ENCODE measurements around the gene MYO1D.
"Not testable (repeated sequence)": the region's sequence is repeated elsewhere in the genome, so short reads cannot be mapped to it uniquely, and the experiment has no call there.

Gene MYO1D

DNA sequence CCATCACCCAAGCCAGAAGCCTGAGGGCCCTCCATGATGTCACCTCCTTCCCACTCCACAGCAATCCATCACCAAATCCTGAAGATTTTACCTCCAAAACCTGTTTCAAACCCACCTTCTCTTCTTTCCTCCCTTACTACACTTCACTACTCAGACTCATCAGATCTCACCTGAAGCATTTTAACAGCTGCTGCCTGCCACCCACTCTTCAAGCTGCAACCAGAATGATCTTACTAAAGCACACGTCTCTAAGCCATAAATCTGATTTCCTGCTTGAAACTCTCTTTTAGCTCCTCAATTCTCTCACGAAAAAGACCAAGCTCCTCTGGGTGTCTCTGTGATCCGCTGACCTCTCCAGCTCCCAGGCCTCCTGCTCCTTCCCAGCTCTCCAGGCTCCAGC lies 343.6 kb downstream of the MYO1D start:
- Histone ChIP-seq H3K9me3 (no peaks in the 10 kb centered on the region), H3K4me1 (peaks cover 0 to 6% (median 3%) of the 10 kb centered on the region in 4 donors), H3K27me3 (no peaks in the 10 kb centered on the region), H3K36me3 (peaks cover 5 to 25% (median 15%) of the 10 kb centered on the region in 3 donors), H3K27ac (no peak overlapping the region), H3K4me3 (no peak overlapping the region)
- TF ChIP-seq, protein P1, sequence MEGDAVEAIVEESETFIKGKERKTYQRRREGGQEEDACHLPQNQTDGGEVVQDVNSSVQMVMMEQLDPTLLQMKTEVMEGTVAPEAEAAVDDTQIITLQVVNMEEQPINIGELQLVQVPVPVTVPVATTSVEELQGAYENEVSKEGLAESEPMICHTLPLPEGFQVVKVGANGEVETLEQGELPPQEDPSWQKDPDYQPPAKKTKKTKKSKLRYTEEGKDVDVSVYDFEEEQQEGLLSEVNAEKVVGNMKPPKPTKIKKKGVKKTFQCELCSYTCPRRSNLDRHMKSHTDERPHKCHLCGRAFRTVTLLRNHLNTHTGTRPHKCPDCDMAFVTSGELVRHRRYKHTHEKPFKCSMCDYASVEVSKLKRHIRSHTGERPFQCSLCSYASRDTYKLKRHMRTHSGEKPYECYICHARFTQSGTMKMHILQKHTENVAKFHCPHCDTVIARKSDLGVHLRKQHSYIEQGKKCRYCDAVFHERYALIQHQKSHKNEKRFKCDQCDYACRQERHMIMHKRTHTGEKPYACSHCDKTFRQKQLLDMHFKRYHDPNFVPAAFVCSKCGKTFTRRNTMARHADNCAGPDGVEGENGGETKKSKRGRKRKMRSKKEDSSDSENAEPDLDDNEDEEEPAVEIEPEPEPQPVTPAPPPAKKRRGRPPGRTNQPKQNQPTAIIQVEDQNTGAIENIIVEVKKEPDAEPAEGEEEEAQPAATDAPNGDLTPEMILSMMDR (IDR thresholded peaks at IDR 0.05) = no peak
- DNase-seq = no peak
- intact Hi-C loops (cut with DNase I; ENCODE audit: low total_unique reads) = no loop called here

DNA sequence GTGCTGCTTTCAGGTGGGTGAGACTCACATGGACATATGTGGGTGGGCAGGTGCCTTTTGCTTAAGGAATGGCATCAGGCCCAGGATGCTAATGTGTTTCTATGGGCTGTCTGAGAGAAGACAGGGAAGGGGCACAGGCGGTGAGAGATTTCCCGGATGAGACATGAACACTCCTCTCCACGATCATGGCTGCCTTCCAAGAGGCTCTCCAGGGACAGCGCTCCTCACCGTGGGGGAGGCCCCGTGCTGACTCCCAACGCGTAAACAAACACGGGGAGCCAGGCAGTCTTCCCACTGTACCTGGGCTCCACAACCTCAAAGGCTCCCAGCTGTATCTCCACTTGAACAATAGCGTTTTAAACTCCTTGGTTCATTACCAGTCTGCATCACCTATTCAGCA lies 347.3 kb downstream of the MYO1D start:
- Histone ChIP-seq H3K4me1 (peaks cover 0 to 9% (median 0%) of the 10 kb centered on the region in 4 donors), H3K27ac (no peak overlapping the region), H3K4me3 (no peak overlapping the region), H3K9me3 (no peaks in the 10 kb centered on the region), H3K27me3 (no peaks in the 10 kb centered on the region), H3K36me3 (peaks cover 5 to 36% (median 20%) of the 10 kb centered on the region in 3 donors)
- no peak for DNase-seq
- TF ChIP-seq, protein P1 (IDR thresholded peaks at IDR 0.05) = no peak
- intact Hi-C loops (cut with DNase I; ENCODE audit: low total_unique reads) = no loop called here

DNA sequence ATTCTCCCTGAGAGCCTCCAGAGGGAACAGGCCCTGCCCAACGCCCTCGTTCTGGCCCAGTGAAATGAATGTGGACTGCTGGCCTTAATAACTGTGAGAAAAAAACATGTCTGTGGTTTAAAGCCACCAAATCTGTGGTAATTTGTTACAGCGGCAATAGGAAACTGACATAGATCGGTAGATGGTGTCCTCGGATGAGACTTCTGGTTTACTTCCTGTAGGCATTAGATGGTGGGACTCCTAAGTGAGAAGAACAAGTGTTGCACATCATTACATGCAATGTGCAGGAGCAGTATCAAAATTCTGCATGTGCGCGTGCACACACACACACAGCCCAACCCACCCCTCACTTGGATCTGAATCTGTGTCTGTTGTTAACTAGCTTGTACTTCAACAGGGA lies 348.1 kb downstream of the MYO1D start:
- intact Hi-C loops (cut with DNase I; ENCODE audit: low total_unique reads) = no loop called here
- no peaks in the 10 kb centered on the region for H3K27me3 ChIP-seq
- H3K4me1 ChIP-seq = peaks cover 0 to 9% (median 0%) of the 10 kb centered on the region in 4 donors
- no peak for DNase-seq
- TF ChIP-seq, protein P1 (IDR thresholded peaks at IDR 0.05) = no peak
- no peak overlapping the region for H3K4me3 ChIP-seq
- H3K27ac ChIP-seq = no peak overlapping the region
- peaks cover 5 to 36% (median 20%) of the 10 kb centered on the region in 3 donors for H3K36me3 ChIP-seq
- no peaks in the 10 kb centered on the region for H3K9me3 ChIP-seq

DNA sequence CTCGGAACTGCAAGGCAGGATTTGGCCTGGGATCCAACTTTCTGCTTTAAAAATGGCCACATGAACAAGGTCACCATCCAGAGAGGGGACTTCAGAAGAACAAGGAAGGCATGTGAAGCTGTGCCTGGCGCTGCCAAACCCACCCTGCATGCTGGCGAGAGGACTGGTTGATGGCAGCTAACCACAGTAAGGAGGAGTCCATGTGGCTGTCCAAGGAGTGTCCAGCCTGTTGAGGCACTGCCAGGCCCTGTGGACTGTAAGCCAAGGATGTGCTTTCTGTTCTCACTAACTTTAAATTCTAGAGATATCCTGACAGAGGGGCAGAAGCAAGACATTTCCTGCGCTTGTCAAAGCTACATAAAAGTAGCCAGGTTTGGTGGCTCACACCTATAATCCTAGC lies 349.8 kb downstream of the MYO1D start:
- peaks cover 5 to 26% (median 20%) of the 10 kb centered on the region in 3 donors for H3K36me3 ChIP-seq
- no peaks in the 10 kb centered on the region for H3K9me3 ChIP-seq
- H3K27ac ChIP-seq = no peak overlapping the region
- H3K4me3 ChIP-seq = no peak overlapping the region
- DNase-seq = no peak
- intact Hi-C loops (cut with DNase I; ENCODE audit: low total_unique reads) = no loop called here
- H3K4me1 ChIP-seq = peaks cover 0 to 9% (median 0%) of the 10 kb centered on the region in 4 donors
- no peaks in the 10 kb centered on the region for H3K27me3 ChIP-seq
- TF ChIP-seq, protein P1 (IDR thresholded peaks at IDR 0.05) = no peak

DNA sequence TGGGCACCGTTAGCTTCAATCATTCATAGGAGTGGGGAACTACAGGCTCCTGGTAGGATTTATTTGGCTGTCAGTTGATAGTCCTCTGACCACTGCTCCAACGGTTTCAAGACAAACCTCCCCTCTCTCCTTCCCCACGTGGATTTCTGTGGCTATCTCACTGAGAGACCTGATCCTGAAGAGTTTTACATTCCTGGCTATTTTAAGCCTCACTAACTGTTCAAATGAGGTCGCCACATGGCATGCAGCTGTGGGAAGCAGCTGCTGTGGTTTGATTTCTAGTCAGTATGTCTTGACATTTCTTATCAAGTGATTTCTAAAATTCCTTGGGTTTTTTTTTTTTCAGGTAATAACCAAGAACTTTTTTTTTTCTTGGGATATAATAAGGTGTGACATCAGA lies 351.8 kb downstream of the MYO1D start:
- no peak overlapping the region for H3K4me3 ChIP-seq
- H3K9me3 ChIP-seq = no peaks in the 10 kb centered on the region
- no peak for DNase-seq
- H3K27me3 ChIP-seq = no peaks in the 10 kb centered on the region
- TF ChIP-seq, protein P1 (IDR thresholded peaks at IDR 0.05) = no peak
- intact Hi-C loops (cut with DNase I; ENCODE audit: low total_unique reads) = no loop called here
- no peak overlapping the region for H3K27ac ChIP-seq
- H3K36me3 ChIP-seq = peaks cover 5 to 26% (median 20%) of the 10 kb centered on the region in 3 donors
- peaks cover 0 to 14% (median 3%) of the 10 kb centered on the region in 4 donors for H3K4me1 ChIP-seq

DNA sequence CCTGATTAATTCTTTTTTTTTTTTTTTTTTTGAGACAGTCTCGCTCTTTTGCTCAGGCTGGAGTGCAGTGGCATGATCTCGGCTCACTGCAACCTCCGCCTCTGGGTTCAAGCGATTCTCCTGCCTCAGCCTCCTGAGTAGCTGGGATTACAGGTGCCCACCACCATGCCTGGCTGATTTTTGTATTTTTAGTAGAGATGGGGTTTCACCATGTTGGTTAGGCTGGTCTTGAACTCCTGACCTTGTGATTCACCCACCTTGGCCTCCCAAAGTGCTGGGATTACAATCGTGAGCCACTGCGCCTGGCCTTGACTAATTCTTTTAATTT lies 352.4 kb downstream of the MYO1D start:
- H3K27me3 ChIP-seq; H3K27ac ChIP-seq; intact Hi-C loops (cut with DNase I; ENCODE audit: low total_unique reads); H3K9me3 ChIP-seq; H3K4me3 ChIP-seq; DNase-seq: not testable (repeated sequence)
- H3K4me1 ChIP-seq = peaks cover 0 to 20% (median 6%) of the 10 kb centered on the region in 4 donors
- H3K36me3 ChIP-seq = peaks cover 5 to 22% (median 18%) of the 10 kb centered on the region in 3 donors

All from tibial artery (tissue), 4 donors.